DMS153 (cell line): Measurements from ENCODE around the gene ZNF764.
"Not testable (repeated sequence)": the region's sequence is repeated elsewhere in the genome, so short reads cannot be mapped to it uniquely, and the experiment has no call there.

Source experiments
- DNase-seq: peaks from one replicate; lab custom pipeline; 2025; lab: John Stamatoyannopoulos, UW

Gene ZNF764

DNA sequence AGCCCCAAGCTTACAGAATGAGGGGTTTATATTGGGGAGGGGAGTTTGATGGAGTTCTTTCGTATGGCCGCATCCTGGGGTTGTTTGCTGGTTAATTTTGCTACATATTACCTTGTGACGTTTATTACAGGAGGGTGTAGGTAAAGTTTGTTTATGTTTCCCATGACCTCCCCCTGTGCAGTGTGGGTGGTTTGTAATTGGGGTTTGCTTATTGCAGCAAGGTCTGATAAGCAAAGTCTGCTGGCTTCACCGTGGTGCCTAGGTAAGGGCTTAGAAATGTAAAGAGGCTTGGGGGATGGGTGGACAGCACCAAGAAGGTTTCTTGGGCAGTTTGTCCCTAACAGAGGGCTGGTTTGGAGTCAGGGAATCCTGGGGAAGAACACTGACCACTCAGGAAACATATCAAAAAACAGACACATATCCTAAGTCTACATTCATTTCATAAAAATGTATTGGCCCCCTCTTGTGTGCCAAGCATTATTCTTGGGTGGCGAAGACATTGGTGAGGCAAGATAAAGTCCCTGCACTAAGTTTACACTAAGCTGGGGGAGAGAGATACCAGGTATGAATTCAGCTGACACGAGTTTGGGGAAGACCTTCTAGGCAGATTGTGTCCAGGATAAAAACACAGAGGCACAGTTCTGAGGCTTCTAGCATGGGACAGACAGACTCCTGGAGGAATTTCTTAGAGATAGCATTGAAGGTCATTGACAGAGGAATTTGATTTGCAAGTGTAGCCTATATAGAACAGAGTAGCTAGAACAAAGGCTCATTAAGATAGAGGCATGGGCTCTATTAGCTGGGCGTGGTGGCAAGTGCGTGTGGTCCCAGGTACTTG is 9.5 kb downstream of the ZNF764 start:
- DNase-seq: no peak

DNA sequence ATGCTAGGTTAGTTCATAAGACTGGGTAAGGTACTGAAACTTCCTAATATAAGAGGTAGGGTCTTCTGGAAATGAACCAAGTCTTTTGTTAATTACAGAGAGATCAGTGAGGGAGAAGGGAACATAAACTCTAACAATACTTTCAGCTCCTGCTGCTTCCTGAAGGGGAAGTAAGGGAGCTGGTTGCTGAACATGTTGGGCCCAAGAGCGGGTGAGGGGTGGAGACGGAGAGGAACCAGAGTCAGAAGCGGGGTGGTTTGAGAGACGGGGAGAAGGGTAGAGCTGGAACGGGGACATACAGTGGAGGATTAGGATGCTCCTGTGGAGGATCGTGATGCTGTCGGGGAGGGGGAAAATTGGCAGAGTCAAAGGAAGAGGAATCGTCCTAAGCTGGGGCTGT is 12.1 kb downstream of the ZNF764 start:
- no peak for DNase-seq

DNA sequence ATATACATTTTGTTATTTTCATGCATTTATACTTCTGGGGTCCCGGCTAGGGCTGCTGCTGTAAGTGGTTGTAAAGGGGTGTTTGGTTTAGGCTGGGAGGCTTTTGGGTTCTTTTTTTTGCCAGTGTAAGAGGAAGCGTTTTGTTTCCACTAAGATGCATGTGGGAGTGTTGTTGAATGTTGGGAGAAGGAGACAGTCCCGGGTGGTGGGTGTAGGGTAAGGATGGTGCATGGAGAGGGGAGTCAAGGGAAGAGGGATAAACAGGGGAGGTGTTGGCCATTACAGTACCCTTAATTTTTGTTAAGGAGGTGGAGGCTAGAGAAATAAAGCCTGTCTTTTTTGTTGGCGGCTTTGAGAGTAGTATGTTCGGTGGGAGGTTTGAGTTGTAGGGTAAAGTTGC is 15.1 kb downstream of the ZNF764 start:
- DNase-seq: no peak

DNA sequence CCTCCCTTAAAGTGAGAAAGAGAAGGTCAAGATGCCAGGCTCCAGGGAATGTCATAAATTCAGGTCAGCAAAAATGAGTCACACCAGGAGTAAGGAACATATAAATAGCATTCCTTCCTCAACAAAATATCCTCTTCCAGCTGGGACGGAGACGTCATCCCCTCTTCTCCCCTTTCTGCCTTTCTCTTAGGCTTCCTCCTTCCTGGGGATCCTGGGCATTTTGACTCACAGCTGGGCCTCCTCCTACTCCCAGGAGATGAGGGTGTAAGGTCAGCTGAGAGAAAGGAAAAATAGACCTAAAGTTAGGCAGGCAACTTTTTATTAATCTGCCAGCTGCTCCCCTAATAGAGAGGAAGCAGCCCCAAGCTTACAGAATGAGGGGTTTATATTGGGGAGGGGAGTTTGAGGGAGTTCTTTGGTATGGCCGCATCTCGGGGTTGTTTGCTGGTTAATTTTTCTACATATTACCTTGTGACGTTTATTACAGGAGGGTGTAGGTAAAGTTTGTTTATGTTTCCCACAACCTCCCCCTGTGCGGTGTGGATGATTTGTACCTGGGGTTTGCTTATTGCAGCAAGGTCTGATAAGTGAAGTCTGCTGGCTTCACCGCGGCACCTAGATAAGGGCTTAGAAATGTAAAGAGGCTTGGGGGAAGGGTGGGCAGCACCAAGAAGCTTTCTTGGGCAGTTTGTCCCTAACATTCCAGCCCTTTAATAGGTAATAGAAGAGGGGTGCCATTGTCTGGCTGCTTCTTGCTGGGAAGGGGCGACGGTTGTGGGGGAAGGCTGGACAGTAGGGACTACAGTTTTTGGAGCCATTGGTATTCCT is 16.5 kb downstream of the ZNF764 start:
- DNase-seq: no peak

DNA sequence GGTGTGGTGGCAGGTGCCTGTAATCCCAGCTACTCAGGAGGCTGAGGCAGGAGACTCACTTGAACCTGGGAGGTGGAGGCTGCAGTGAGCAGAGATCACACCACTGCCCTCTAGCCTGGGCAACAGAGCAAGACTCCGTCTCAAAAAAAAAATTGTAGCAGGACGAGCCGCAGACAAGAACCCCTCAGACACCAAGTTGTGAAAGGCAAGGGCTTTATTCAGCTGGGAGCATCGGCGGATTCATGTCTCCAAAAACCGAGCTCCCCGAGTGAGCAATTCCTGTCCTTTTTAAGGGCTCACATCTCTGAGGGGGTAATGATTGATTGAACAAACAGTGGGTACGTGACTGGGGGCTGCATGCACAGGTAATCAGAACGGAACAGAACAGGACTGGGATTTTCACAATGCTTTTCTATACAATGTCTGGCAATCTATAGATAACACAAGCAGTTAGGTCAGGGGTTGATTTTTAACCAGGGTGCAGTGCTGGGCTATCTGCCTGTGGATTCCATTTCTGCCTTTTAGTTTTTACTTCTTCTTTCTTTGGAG is 17.2 kb downstream of the ZNF764 start:
- not testable (repeated sequence) for DNase-seq

DNA sequence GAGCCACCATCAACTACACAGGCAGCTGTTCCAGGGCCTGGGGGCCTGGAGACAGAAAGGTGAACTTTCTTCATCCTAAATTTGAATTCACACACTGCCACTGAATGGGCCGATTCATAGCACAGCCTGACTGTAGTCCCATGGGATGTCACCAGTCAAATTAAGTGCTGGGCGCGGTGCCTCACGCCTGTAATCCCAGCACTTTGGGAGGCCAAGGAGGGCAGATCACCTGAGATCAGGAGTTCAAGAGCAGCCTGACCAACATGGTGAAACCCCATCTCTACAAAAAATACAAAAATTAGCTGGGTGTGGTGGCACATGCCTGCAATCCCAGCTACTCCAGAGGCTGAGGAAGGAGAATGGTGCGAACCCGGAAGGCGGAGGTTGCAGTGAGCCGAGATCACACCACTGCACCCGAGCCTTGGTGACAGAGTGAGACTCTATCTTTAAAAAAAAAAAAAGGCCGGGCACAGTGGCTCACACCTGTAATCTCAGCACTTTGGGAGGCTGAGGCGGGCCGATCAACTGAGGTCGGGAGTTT is 18.1 kb downstream of the ZNF764 start:
- DNase-seq: not testable (repeated sequence)

DNA sequence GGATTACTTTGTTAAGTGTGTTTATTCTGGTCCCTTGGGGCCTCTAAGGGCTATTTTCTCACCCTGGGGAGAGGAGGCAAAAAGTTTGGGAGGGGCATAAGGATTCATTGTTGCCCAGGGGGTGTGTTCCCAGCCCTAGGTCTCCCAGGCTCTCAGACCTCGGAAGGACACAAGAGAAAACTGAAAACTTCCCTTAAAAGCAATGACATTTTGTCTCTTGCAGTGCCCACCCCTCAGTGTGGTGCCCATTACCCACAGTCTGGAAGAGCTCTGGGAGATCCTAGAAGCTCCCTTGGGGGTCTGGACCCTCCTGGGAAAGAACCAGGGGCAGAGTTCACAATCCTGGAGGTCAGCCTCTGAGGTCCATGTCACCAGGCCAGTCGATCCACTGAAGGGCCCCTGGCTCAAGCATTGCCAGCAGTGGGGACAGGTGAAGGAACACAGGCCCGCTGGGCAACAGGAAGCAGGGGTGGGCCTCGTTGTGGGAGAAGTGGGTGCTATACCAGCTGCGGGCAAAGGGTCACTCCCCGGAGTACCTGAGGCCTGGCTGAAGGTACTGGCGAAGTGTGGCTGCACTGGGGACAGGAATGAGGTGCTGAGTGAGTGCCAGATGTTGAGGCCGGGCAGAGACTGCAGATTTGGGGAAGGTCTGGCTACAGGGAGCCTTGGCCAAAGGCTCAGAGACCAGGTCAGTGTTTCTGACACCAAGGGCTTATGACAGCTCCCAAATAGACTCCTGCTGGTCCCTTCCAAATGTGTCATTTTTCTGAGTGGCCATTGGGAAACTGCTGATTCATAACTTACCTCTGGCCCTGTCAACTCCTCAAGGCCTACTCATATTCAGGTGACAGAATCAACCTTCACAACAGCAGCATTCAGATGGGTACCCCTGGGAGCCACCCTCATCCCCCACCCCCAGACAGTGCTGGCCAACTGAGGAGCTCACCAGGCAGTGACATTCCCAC is 18.9 kb downstream of the ZNF764 start:
- DNase-seq: no peak

DNA sequence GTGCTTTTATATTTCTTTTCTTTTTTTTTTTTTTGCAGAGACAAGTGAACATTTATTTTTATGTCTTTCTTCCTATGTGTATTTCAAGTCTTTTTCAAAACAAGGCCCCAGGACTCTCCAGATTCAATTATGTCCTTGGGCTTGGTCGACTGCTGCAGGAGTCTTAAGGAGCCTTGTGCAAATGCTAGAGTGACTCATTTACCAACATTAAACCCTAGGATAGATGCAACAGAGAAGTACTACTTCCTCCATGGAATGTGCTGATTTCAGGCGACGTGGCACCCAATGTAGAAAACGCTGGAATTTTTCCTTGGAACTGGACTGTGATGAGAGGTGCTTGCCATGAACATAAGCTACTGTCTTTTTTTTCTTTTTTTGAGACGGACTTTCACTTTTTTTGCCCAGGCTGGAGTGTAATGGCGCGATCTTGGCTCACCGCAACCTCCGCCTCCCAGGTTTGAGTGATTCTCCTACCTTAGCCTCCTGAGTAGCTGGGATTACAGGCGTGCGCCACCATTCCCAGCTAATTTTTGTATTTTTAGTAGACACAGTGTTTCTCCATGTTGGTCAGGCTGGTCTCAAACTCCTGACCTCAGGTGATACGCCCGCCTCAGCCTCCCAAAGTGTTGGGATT is 21.7 kb downstream of the ZNF764 start:
- DNase-seq: not testable (repeated sequence)

DNA sequence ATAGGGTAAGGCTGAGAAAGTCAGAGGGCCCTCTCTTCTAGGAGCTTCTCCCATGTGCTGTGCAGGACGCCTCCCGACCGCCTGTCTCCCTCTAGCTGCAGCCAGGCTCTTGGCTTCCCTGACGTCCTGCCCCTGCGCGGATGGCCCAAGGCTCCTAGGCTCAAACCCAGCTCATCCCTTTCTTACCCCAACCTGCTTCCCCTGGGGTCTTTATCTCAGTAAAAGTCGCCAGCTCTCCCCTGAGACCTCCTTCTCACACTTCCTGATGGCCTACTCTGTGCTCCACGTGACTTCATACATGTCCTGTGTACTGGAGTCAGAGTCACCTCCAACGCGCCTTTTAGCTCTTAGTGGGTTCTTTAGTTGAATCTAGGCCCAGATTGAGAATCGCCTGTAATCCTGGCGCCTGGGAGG is 22.4 kb downstream of the ZNF764 start:
- DNase-seq: peak; percentile 53

DNA sequence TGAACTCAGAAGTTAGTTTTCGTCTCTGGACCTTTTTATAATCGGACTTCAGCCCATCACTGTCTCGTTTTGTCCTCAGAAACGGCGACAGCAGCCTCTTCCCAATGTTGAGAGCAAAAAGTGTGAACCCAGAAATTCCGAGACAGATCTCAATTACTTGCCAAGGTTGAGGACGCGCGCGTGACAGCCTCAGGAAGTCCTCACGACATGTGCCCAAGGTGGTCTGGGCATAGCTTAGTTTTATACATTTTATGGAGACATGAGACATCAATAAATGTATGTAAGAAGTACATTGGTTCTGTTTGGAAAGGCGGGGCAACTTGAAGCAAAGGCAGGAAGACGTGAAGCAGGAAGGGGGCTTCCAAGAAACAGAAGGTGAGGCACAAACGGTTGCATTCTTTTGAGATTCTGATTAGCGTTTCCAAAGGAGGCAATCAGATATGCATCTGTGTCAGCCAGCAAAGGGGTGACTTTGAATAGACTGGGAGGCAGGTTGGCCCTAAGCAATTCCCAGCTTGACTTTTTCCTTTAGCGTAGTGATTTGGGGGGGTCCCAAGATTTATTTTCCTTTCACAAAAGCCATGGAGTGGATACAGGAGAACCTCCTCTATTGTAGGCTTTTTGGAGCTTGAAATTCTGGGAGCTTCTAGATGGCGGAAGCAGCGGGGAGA is 22.9 kb downstream of the ZNF764 start:
- DNase-seq: no peak

DNA sequence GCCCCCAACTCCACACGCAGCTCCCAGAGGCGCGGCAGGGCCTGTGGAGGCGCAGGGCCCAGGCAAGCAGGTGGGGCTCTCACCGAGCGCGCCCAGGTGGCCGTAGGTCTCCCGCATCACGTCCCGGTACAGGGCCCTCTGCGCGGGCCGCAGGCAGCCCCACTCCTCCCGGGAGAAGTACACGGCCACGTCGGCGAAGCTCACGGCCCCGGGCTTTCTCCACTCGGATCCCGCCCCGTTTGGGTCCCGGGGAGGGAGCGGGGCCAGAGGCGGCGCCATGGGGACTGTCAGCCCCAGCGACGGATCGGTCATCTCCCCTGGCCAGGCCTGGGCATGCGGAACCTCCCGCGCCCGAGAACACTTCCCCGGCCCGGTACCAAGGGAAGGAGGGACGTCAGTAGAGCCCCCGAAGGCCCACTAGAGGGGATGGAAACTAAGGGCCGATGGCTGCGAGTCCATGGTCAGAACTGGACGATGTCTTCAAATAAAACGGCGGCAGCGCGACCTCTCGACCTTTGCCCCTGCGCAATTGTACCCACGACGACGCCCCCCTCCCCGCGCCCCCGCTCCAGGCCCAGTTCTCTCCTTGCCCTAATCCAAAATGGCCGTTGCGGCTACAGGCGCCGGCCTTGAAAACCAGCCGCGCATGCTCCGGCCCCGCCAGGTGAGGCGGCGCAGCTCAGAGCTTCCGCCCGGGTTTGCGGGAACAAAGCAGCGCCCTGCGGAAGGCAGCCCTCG is 23.6 kb downstream of the ZNF764 start, which contains the start of gene ZNF747:
Gene ZNF747, minus strand, starts transcription at position 491 of the 738 bp plus-strand sequence. Its CDS starts 179 bp downstream, at position 312.
- peak; percentile 83 for DNase-seq

DNA sequence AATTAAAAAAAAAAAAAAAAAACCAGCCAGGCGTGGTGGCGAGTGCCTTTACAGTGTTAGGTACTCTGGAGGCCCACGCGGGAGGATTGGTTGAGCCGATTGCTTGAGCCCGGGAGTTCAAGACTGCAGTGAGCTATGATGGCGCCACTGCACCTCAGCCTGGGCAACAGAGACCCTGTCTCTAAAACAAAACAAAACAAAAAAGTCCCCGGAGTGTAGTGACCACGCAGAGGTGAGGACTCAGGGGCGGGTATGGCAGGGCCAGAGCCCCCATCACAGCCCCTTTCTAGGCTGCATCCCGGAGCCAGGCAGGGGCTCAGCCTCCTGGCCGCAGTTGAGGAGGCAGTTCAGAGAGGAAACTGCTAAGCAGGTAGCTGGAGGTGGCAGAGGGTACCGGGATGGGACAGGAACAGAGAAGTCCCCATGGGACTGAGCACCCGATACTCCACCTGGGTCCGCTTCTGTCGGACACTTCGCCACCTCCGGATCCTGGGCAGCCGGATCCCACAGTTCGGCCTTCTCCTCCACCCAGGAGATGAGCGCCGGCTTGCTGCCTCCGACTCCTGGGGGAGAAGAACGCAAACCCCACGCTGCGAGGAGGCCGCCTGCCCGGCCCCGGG is 24.3 kb downstream of the ZNF764 start:
- no peak for DNase-seq

DNA sequence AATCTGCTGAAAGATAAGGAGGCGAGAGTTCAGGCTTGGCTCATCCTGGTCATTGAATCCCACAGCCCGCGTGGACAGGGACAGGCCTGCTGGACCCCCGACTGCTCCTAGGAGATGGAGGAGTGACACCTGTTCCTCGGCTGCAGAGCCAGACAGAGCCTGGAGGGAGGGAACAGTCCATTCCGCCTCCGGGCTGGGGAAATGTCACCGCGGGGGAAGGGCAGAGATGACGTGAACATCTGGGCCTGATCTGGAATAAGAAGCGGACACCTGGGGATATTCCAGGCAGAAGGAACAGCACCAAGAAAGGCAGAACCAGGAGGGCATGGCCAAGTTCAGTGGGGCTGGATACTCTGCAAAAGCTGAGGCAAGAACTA is 25.0 kb downstream of the ZNF764 start:
- no peak for DNase-seq

DNA sequence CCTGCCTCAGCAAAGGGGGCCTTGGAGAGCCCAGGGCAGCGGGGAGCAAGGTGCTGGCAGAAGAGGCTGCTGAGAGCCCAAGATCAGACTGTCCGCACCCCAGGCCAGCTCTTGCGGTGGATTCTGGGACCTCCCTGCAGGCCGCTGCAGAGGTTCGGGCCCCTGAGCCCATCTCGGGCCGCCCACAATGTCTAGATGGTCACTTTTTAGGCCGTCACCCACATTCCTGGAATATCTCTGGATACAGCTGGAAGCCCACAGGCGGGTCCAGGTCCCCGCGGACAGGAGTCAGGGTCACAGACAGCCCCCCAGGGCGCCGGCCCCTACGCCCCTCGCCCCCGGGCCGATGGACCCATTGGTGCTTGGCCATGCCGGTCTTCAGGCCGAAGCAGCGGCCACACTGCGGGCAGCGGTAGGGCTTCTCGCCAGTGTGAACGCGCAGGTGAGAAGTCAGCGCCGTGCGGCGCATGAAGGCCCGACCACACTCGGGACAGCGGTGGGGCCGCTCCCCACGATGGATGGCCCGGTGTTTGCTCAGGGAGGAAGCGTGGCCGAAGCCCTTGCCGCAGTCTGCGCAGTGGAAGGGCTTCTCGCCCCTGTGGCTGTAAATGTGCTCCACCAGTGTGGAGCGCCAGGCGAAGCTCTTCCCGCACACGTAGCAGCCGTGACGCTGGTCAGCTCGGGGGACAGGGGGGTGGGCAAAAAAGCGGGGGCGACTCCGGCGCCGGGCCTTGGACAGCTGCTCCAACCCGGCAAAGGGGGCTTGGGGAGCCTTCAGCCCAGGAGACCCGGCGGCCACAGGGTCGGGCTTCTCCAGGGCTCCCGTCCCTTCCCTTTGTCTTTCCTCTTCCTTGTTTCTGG is 25.7 kb downstream of the ZNF764 start:
- no peak for DNase-seq

DNA sequence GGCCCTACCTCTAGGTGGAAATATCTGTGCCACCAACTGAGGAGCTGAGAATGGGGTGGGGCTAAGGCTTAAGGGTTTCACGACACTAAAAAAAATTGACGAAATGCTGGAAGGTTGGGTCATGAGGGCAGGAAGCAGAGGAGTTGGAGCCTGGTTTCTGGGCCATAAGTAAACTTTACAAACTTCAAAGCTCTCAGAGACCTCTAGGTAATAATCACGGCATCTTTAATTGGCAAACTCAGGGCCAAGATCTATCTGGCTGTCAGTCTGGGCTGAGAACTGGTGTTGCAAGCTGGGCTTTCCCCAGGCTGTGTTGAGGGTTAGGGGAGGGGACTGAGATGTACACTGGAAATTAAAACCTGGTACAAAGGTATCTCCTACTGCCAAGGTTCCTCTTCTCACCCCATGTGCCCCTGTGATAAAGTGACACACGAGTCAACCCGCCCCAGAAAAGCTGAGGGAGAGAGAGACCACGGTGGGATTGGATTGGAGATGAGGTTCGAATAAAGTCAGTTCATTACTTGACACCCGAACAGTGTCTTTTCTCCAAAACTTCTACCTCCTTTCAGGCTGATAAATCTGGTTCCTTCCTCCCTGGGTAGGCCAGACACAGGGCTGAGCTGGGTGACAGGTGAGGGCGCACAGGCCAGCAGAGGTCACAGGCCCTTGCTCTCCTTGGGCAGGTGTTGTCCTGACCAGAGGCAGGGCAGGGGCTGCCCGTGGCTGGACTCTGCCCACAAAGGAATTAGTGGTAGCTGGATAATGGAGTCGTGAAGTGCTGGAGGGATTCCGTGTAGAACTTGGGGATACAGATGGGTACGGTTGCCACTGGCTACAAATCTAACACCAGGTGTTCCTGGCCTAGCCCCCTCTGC is 27.8 kb downstream of the ZNF764 start:
- no peak for DNase-seq

DNA sequence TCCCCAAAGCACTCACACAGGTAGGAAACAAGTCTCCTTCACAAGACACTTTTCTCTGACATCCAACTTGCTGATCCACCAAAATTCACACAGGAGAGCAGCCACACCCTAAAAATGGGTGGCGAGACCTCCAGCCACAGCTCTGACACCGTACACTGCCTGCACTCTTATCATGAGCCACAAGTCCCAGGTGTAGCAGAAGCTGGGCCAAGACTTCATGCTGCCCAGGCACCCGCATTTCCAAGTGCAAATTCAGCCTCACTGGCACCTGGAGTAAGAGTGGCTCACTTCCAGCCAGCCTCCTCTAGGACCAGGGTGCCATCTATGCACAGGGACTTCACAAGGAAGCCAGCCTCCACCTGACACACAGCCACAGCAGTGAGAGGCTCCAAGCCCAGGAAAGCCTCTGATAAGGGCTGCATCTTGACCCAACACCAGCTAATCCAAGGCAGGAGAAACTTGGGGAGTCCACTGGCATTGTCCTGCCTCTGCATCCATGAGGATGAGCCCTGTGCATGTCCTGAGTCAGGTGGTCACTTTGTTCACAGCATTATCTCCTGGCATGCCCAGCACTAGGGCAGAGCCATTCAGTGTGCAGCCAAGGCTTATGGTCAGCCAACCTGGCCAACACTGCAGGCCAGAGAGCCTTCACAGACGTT is 29.2 kb downstream of the ZNF764 start:
- no peak for DNase-seq
